ENCODE results near the gene MEX3B.

DNA sequence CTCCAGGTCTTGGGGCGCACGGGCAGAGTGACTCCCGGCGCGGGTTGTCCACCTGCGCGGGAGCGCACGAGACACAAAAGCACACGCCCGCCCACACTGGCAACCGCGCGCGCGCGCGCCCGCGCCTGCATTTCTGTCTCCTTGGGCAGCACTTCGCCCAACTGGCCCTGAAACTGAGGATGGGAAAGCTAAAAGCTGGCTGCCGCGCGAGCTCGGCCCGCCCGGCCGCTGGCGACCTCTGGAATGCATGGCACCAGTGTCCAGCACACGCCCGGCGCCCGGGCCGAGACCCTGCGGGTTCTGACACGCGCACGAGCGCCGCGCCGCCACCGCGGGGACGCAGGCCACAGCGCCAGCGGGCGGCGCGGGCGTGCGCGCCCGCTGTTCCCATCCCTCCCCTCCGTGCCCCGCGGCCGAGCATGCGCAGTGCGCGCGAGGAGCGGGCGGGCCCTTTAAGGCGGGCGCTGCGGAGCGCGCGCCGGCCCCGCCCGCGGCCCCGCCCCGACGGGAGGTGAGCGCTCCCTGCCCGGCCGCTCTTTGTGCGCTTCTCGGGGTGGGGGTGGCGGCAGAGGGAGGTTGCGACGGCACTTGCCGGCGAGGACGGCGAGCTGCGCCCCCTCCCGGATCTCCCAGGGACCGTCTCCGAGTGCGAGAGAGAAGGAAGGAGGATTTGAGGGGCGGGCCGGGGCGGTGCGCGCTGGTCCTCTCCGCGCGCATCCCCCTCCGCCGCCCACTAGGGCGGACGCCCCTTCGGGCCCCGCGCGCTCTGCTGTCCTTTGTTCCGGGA lies 1.0 kb upstream of the MEX3B start:
- TF ChIP-seq GATA2 (IDR thresholded peaks at IDR 0.05; ENCODE audit: low read depth, low read length): no peak
- no peak for TF ChIP-seq GATA3 (IDR thresholded peaks at IDR 0.05; ENCODE audit: low read depth, low read length)

Data from SH-SY5Y (cell line).